Trophoblast cell (in vitro differentiated cells and primary cell): Measurements from ENCODE around the gene MTA3.

Experiments used
- DNase-seq, 2 donors: peaks; one replicate each; pipeline ENCODE4 v3.0.0-alpha.2; 2016
- H2AFZ ChIP-seq: 2 replicates; pipeline ENCODE4 v1.6.1; 2013; ENCODE audit warnings: low read length, moderate library complexity, mild to moderate bottlenecking; ENCODE audit not compliant: insufficient read depth, poor library complexity
- H2AK5ac ChIP-seq: 2 replicates; pipeline ENCODE4 v1.6.1; 2013; ENCODE audit warnings: mild to moderate bottlenecking, low read length
- H2BK120ac ChIP-seq: 2 replicates; pipeline ENCODE4 v1.6.1; 2013; ENCODE audit warnings: low read length, mild to moderate bottlenecking, moderate library complexity; ENCODE audit not compliant: insufficient read depth, poor library complexity
- H2BK12ac ChIP-seq: 2 replicates; pipeline ENCODE4 v1.6.1; 2013; ENCODE audit warnings: mild to moderate bottlenecking, low read length, moderate library complexity
- H2BK5ac ChIP-seq: 2 replicates; pipeline ENCODE4 v1.6.1; 2013; ENCODE audit warnings: low read length, low read depth, moderate library complexity, mild to moderate bottlenecking; ENCODE audit not compliant: poor library complexity
- H3K14ac ChIP-seq: 2 replicates; pipeline ENCODE4 v1.6.1; 2013; ENCODE audit warnings: mild to moderate bottlenecking, low read length
- H3K18ac ChIP-seq: 2 replicates; pipeline ENCODE4 v1.6.1; 2013; ENCODE audit warnings: mild to moderate bottlenecking, low read length
- H3K23ac ChIP-seq: 2 replicates; pipeline ENCODE4 v1.6.1; 2013; ENCODE audit warnings: low read length
- H3K27ac ChIP-seq: 2 replicates; pipeline ENCODE4 v1.5.1; 2013; ENCODE audit warnings: low read depth, mild to moderate bottlenecking, inconsistent platforms, low read length, moderate library complexity
- H3K27me3 ChIP-seq: 2 replicates; pipeline ENCODE4 v1.6.1; 2013; ENCODE audit warnings: inconsistent platforms, mild to moderate bottlenecking, low read length, moderate library complexity; ENCODE audit not compliant: insufficient read depth
- H3K36me3 ChIP-seq, 2 experiments: 1 replicate in 1 of 2; 2 replicates in 1 of 2; pipeline ENCODE4 v1.6.1; 2013; ENCODE audit warnings: low read length in 2 of 2, mild to moderate bottlenecking in 2 of 2, moderate library complexity in 1 of 2; ENCODE audit not compliant: insufficient read depth in 2 of 2, control insufficient read depth in 1 of 2
- H3K4ac ChIP-seq: 2 replicates; pipeline ENCODE4 v1.6.1; 2013; ENCODE audit warnings: low read depth, mild to moderate bottlenecking, low read length, moderate library complexity
- H3K4me1 ChIP-seq, 2 experiments: 1 replicate in 1 of 2; 2 replicates in 1 of 2; pipeline ENCODE4 v1.6.1; 2013; ENCODE audit warnings: low read length in 2 of 2, mild to moderate bottlenecking in 2 of 2, moderate library complexity in 1 of 2; ENCODE audit not compliant: insufficient read depth in 2 of 2, control insufficient read depth in 1 of 2
- H3K4me2 ChIP-seq: 2 replicates; pipeline ENCODE4 v1.6.1; 2013; ENCODE audit warnings: inconsistent platforms, mild to moderate bottlenecking, low read length, moderate library complexity
- H3K4me3 ChIP-seq: 2 replicates; pipeline ENCODE4 v1.5.1; 2013; ENCODE audit warnings: mild to moderate bottlenecking, low read depth, low read length, inconsistent platforms
- H3K79me1 ChIP-seq: one replicate; pipeline ENCODE4 v1.6.1; 2013; ENCODE audit warnings: low read length
- H3K79me2 ChIP-seq: 2 replicates; pipeline ENCODE4 v1.6.1; 2013; ENCODE audit warnings: low read length, mild to moderate bottlenecking; ENCODE audit not compliant: control insufficient read depth, insufficient read depth, poor library complexity
- H3K9ac ChIP-seq: 2 replicates; pipeline ENCODE4 v1.6.1; 2013; ENCODE audit warnings: mild to moderate bottlenecking, low read length
- H3K9me3 ChIP-seq: 2 replicates; pipeline ENCODE4 v1.6.1; 2013; ENCODE audit warnings: low read depth, mild to moderate bottlenecking, control low read depth, inconsistent platforms, low read length; ENCODE audit not compliant: insufficient read depth
- H4K12ac ChIP-seq: 2 replicates; pipeline ENCODE4 v1.6.1; 2013; ENCODE audit warnings: low read depth, mild to moderate bottlenecking, low read length, moderate library complexity
- H4K8ac ChIP-seq: 2 replicates; pipeline ENCODE4 v1.6.1; 2013; ENCODE audit warnings: low read depth, mild to moderate bottlenecking, low read length, moderate library complexity
- H4K91ac ChIP-seq: one replicate; pipeline ENCODE4 v1.6.1; 2013; ENCODE audit warnings: low read depth, mild to moderate bottlenecking, low read length, moderate library complexity
- WGBS: extraction: QIAGEN DNeasy Blood & Tissue Kit; methylation state at CpG from one replicate; pipeline ENCODE4 v1.1.7; 2013; ENCODE audit warnings: missing lambda C conversion rate; ENCODE audit not compliant: insufficient read length, insufficient coverage; ENCODE audit errors: extremely low coverage; 5-methylcytosine and 5-hydroxymethylcytosine counted together

The MTA3 gene

GRCh38 chr2:42765686-42766085 lies 197.3 kb downstream of the MTA3 start:
- no peak overlapping the region for H2BK120ac ChIP-seq
- no CpG with 5 or more reads among the region's 9 CpGs for WGBS
- no peak overlapping the region for H3K14ac ChIP-seq
- no peak overlapping the region for H3K23ac ChIP-seq
- no peaks in the 10 kb centered on the region for H3K27me3 ChIP-seq
- H3K79me1 ChIP-seq = no peaks in the 10 kb centered on the region
- H2BK5ac ChIP-seq = no peak overlapping the region
- H3K9me3 ChIP-seq = peaks cover 3% of the 10 kb centered on the region
- no peak overlapping the region for H3K9ac ChIP-seq
- no peak overlapping the region for H3K27ac ChIP-seq
- H3K4ac ChIP-seq = no peak overlapping the region
- H4K12ac ChIP-seq = no peak overlapping the region
- no peak overlapping the region for H3K4me3 ChIP-seq
- H4K91ac ChIP-seq = no peak overlapping the region
- no peak overlapping the region for H3K4me2 ChIP-seq
- H3K18ac ChIP-seq = no peak overlapping the region
- H3K36me3 ChIP-seq = no peaks in the 10 kb centered on the region
- no peak overlapping the region for H2AFZ ChIP-seq
- no peak overlapping the region for H2AK5ac ChIP-seq
- DNase-seq = no peak
- H4K8ac ChIP-seq = no peak overlapping the region
- no peaks in the 10 kb centered on the region for H3K4me1 ChIP-seq
- H3K79me2 ChIP-seq = no peaks in the 10 kb centered on the region
- no peak overlapping the region for H2BK12ac ChIP-seq

- Histone ChIP-seq H3K18ac (no peak overlapping the region), H3K4me3 (no peak overlapping the region), H2BK120ac (no peak overlapping the region), H2BK5ac (no peak overlapping the region), H3K23ac (no peak overlapping the region), H3K36me3 (no peaks in the 10 kb centered on the region), H3K14ac (no peak overlapping the region), H3K4me2 (no peak overlapping the region), H3K79me2 (no peaks in the 10 kb centered on the region), H2AFZ (no peak overlapping the region), H3K9ac (no peak overlapping the region), H2BK12ac (no peak overlapping the region), H2AK5ac (no peak overlapping the region), H4K12ac (no peak overlapping the region), H3K27me3 (no peaks in the 10 kb centered on the region), H3K27ac (no peak overlapping the region), H3K79me1 (no peaks in the 10 kb centered on the region), H4K8ac (no peak overlapping the region), H3K9me3 (peaks cover 3% of the 10 kb centered on the region), H3K4me1 (no peaks in the 10 kb centered on the region), H4K91ac (no peak overlapping the region), H3K4ac (no peak overlapping the region)
- no CpG with 5 or more reads among the region's 16 CpGs for WGBS
- no peak for DNase-seq
Measured at GRCh38 chr2:42767080-42767898, 198.9 kb downstream of the MTA3 start.

GRCh38 chr2:42767899-42768705 lies 199.7 kb downstream of the MTA3 start:
- Histone ChIP-seq H3K4ac (no peak overlapping the region), H2BK12ac (no peak overlapping the region), H3K36me3 (no peaks in the 10 kb centered on the region), H3K4me2 (no peak overlapping the region), H3K23ac (no peak overlapping the region), H2BK120ac (no peak overlapping the region), H3K18ac (no peak overlapping the region), H3K79me1 (no peaks in the 10 kb centered on the region), H3K79me2 (no peaks in the 10 kb centered on the region), H4K91ac (no peak overlapping the region), H3K9ac (no peak overlapping the region), H2BK5ac (no peak overlapping the region), H2AFZ (no peak overlapping the region), H4K12ac (no peak overlapping the region), H3K9me3 (peaks cover 3% of the 10 kb centered on the region), H3K4me3 (no peak overlapping the region), H4K8ac (no peak overlapping the region), H2AK5ac (no peak overlapping the region), H3K14ac (no peak overlapping the region), H3K27ac (no peak overlapping the region), H3K4me1 (no peaks in the 10 kb centered on the region), H3K27me3 (no peaks in the 10 kb centered on the region)
- DNase-seq = no peak
- no CpG with 5 or more reads among the region's 14 CpGs for WGBS

GRCh38 chr2:42768706-42769256 lies 200.3 kb downstream of the MTA3 start:
- Histone ChIP-seq H2AFZ (no peak overlapping the region), H3K4ac (no peak overlapping the region), H2BK12ac (no peak overlapping the region), H3K14ac (no peak overlapping the region), H3K4me3 (no peak overlapping the region), H3K9me3 (peaks cover 2% of the 10 kb centered on the region), H3K9ac (no peak overlapping the region), H3K18ac (no peak overlapping the region), H3K79me2 (no peaks in the 10 kb centered on the region), H3K79me1 (no peaks in the 10 kb centered on the region), H3K36me3 (no peaks in the 10 kb centered on the region), H3K23ac (no peak overlapping the region), H3K4me2 (no peak overlapping the region), H4K91ac (no peak overlapping the region), H2AK5ac (no peak overlapping the region), H2BK5ac (no peak overlapping the region), H3K27me3 (no peaks in the 10 kb centered on the region), H4K8ac (no peak overlapping the region), H3K27ac (no peak overlapping the region), H2BK120ac (no peak overlapping the region), H3K4me1 (no peaks in the 10 kb centered on the region), H4K12ac (no peak overlapping the region)
- no CpG with 5 or more reads among the region's 3 CpGs for WGBS
- DNase-seq = no peak
